ENCODE measurements around the gene CHRNE. TPM values are rescaled to one million over a fixed set of nuclear protein-coding genes. Genes with fewer than 3 reads are reported as not detected.
A peak's percentile ranks its signal among the peaks of the same experiment; 100 is the strongest.
"Not testable (repeated sequence)": the region's sequence is repeated elsewhere in the genome, so short reads cannot be mapped to it uniquely, and the experiment has no call there.

Gene CHRNE
- total RNA-seq, 1 donor from 2014 or later, result 0.52 TPM

GRCh38 chr17:4860651-4861050 is 42.2 kb downstream of the CHRNE start:
- Mint-ChIP-seq H3K4me1 (ENCODE audit: low read depth) (peaks cover 16% of the 10 kb centered on the region), H3K27me3 (ENCODE audit: insufficient read depth) (no peaks in the 10 kb centered on the region)
- DNase-seq (ENCODE audit: low spot score), result no peak

GRCh38 chr17:4859816-4860625 is 42.9 kb downstream of the CHRNE start:
- DNase-seq (ENCODE audit: low spot score), result no peak
- no peaks in the 10 kb centered on the region for H3K27me3 Mint-ChIP-seq (ENCODE audit: insufficient read depth)
- H3K4me3 Mint-ChIP-seq, result no peak overlapping the region
- intact Hi-C loops (cut with micrococcal nuclease), result no loop called here
- H3K9me3 Mint-ChIP-seq, result no peaks in the 10 kb centered on the region
- no peak overlapping the region for H3K27ac Mint-ChIP-seq
- peaks cover 19% of the 10 kb centered on the region for H3K36me3 Mint-ChIP-seq (ENCODE audit: low read depth)
- peaks cover 16% of the 10 kb centered on the region for H3K4me1 Mint-ChIP-seq (ENCODE audit: low read depth)

More at GRCh38 chr17:4860651-4861050, 42.2 kb downstream of the CHRNE start:
- H3K9me3 Mint-ChIP-seq, result no peaks in the 10 kb centered on the region
- no peak overlapping the region for H3K27ac Mint-ChIP-seq
- intact Hi-C loops (cut with micrococcal nuclease), result no loop called here
- H3K36me3 Mint-ChIP-seq (ENCODE audit: low read depth), result peaks cover 19% of the 10 kb centered on the region
- H3K4me3 Mint-ChIP-seq, result no peak overlapping the region

- H3K9me3 Mint-ChIP-seq, result no peaks in the 10 kb centered on the region
- H3K4me3 Mint-ChIP-seq, result no peak overlapping the region
- H3K4me1 Mint-ChIP-seq (ENCODE audit: low read depth), result peaks cover 24% of the 10 kb centered on the region
- intact Hi-C loops (cut with micrococcal nuclease), result no loop called here
- DNase-seq (ENCODE audit: low spot score), result no peak
- no peaks in the 10 kb centered on the region for H3K27me3 Mint-ChIP-seq (ENCODE audit: insufficient read depth)
- H3K36me3 Mint-ChIP-seq (ENCODE audit: low read depth), result peaks cover 20% of the 10 kb centered on the region
- no peak overlapping the region for H3K27ac Mint-ChIP-seq
Observed at GRCh38 chr17:4858882-4859260, 44.0 kb downstream of the CHRNE start.

GRCh38 chr17:4858068-4858881 is 44.6 kb downstream of the CHRNE start:
- Mint-ChIP-seq H3K4me3 (no peak overlapping the region), H3K36me3 (ENCODE audit: low read depth) (peaks cover 20% of the 10 kb centered on the region), H3K27me3 (ENCODE audit: insufficient read depth) (no peaks in the 10 kb centered on the region), H3K9me3 (no peaks in the 10 kb centered on the region), H3K4me1 (ENCODE audit: low read depth) (peaks cover 24% of the 10 kb centered on the region), H3K27ac (no peak overlapping the region)
- intact Hi-C loops (cut with micrococcal nuclease), result no loop called here
- DNase-seq (ENCODE audit: low spot score), result no peak

- H3K9me3 Mint-ChIP-seq; H3K27me3 Mint-ChIP-seq (ENCODE audit: insufficient read depth); H3K4me3 Mint-ChIP-seq; H3K27ac Mint-ChIP-seq; DNase-seq (ENCODE audit: low spot score); intact Hi-C loops (cut with micrococcal nuclease): not testable (repeated sequence)
- peaks cover 20% of the 10 kb centered on the region for H3K36me3 Mint-ChIP-seq (ENCODE audit: low read depth)
- peaks cover 26% of the 10 kb centered on the region for H3K4me1 Mint-ChIP-seq (ENCODE audit: low read depth)
Observed at GRCh38 chr17:4857347-4857746, 45.6 kb downstream of the CHRNE start.

- no peak overlapping the region for H3K27ac Mint-ChIP-seq
Observed at GRCh38 chr17:4856937-4857314, 46.0 kb downstream of the CHRNE start.

GRCh38 chr17:4856271-4856936 is 46.5 kb downstream of the CHRNE start:
- H3K27ac Mint-ChIP-seq, result no peak overlapping the region
- peaks cover 7% of the 10 kb centered on the region for H3K9me3 Mint-ChIP-seq
- H3K4me3 Mint-ChIP-seq, result no peak overlapping the region
- DNase-seq (ENCODE audit: low spot score), result no peak
- peaks cover 28% of the 10 kb centered on the region for H3K4me1 Mint-ChIP-seq (ENCODE audit: low read depth)
- peaks cover 23% of the 10 kb centered on the region for H3K36me3 Mint-ChIP-seq (ENCODE audit: low read depth)
- intact Hi-C loops (cut with micrococcal nuclease), result no loop called here
- H3K27me3 Mint-ChIP-seq (ENCODE audit: insufficient read depth), result no peaks in the 10 kb centered on the region

More at GRCh38 chr17:4856937-4857314, 46.0 kb downstream of the CHRNE start:
- Mint-ChIP-seq H3K9me3 (peaks cover 6% of the 10 kb centered on the region), H3K27me3 (ENCODE audit: insufficient read depth) (no peaks in the 10 kb centered on the region), H3K4me3 (no peak overlapping the region), H3K4me1 (ENCODE audit: low read depth) (peaks cover 27% of the 10 kb centered on the region), H3K36me3 (ENCODE audit: low read depth) (peaks cover 23% of the 10 kb centered on the region)
- intact Hi-C loops (cut with micrococcal nuclease), result no loop called here
- DNase-seq (ENCODE audit: low spot score), result no peak

- intact Hi-C loops (cut with micrococcal nuclease), result no loop called here
- H3K27ac Mint-ChIP-seq, result peak overlapping the region; percentile 67
Observed at GRCh38 chr17:4854111-4854681, 48.7 kb downstream of the CHRNE start.

GRCh38 chr17:4853208-4853671 is 49.7 kb downstream of the CHRNE start:
- DNase-seq (ENCODE audit: low spot score), result no peak
- H3K9me3 Mint-ChIP-seq, result peaks cover 7% of the 10 kb centered on the region

More at GRCh38 chr17:4854111-4854681, 48.7 kb downstream of the CHRNE start:
- peaks cover 7% of the 10 kb centered on the region for H3K9me3 Mint-ChIP-seq
- no peaks in the 10 kb centered on the region for H3K27me3 Mint-ChIP-seq (ENCODE audit: insufficient read depth)
- DNase-seq (ENCODE audit: low spot score), result no peak
- no peak overlapping the region for H3K4me3 Mint-ChIP-seq
- peaks cover 42% of the 10 kb centered on the region for H3K4me1 Mint-ChIP-seq (ENCODE audit: low read depth)
- H3K36me3 Mint-ChIP-seq (ENCODE audit: low read depth), result peaks cover 26% of the 10 kb centered on the region

GRCh38 chr17:4852567-4853207 is 50.2 kb downstream of the CHRNE start:
- no peak overlapping the region for H3K4me3 Mint-ChIP-seq
- H3K9me3 Mint-ChIP-seq, result peaks cover 7% of the 10 kb centered on the region
- H3K36me3 Mint-ChIP-seq (ENCODE audit: low read depth), result peaks cover 24% of the 10 kb centered on the region
- no peaks in the 10 kb centered on the region for H3K27me3 Mint-ChIP-seq (ENCODE audit: insufficient read depth)
- no peak for DNase-seq (ENCODE audit: low spot score)
- H3K27ac Mint-ChIP-seq, result peak overlapping the region; percentile 50
- peaks cover 35% of the 10 kb centered on the region for H3K4me1 Mint-ChIP-seq (ENCODE audit: low read depth)
- intact Hi-C loops (cut with micrococcal nuclease), result no loop called here

More at GRCh38 chr17:4853208-4853671, 49.7 kb downstream of the CHRNE start:
- Mint-ChIP-seq H3K36me3 (ENCODE audit: low read depth) (peaks cover 26% of the 10 kb centered on the region), H3K27ac (peak overlapping the region; percentile 77), H3K27me3 (ENCODE audit: insufficient read depth) (no peaks in the 10 kb centered on the region), H3K4me1 (ENCODE audit: low read depth) (peaks cover 38% of the 10 kb centered on the region), H3K4me3 (no peak overlapping the region)
- intact Hi-C loops (cut with micrococcal nuclease), result no loop called here

- Mint-ChIP-seq H3K9me3 (peaks cover 7% of the 10 kb centered on the region), H3K27ac (no peak overlapping the region), H3K36me3 (ENCODE audit: low read depth) (peaks cover 15% of the 10 kb centered on the region), H3K27me3 (ENCODE audit: insufficient read depth) (no peaks in the 10 kb centered on the region), H3K4me1 (ENCODE audit: low read depth) (peaks cover 36% of the 10 kb centered on the region), H3K4me3 (no peak overlapping the region)
- no peak for DNase-seq (ENCODE audit: low spot score)
- intact Hi-C loops (cut with micrococcal nuclease), result no loop called here
Observed at GRCh38 chr17:4851084-4851483, 51.8 kb downstream of the CHRNE start.

- H3K4me1 Mint-ChIP-seq (ENCODE audit: low read depth), result peaks cover 38% of the 10 kb centered on the region
- peaks cover 15% of the 10 kb centered on the region for H3K36me3 Mint-ChIP-seq (ENCODE audit: low read depth)
- peaks cover 7% of the 10 kb centered on the region for H3K9me3 Mint-ChIP-seq
- no peaks in the 10 kb centered on the region for H3K27me3 Mint-ChIP-seq (ENCODE audit: insufficient read depth)
- DNase-seq (ENCODE audit: low spot score), result no peak
- H3K4me3 Mint-ChIP-seq, result no peak overlapping the region
- intact Hi-C loops (cut with micrococcal nuclease), result no loop called here
- H3K27ac Mint-ChIP-seq, result no peak overlapping the region
Observed at GRCh38 chr17:4850246-4850645, 52.7 kb downstream of the CHRNE start.

Data from activated T-helper 1 cell treated with anti-CD3 and anti-CD28 coated beads, Interleukin-12 subunit alpha, Interleukin-12 subunit beta, Interleukin-2, Interleukin-4 antibody, amounts not matched to agents 30 ng/mL and 10 ng/mL and 1 ng/mL, durations not matched to agents 14 hours and 24 hours and 36 hours (primary cell).